ENCODE results near the gene MAPT. TPM values are rescaled to one million over a fixed set of nuclear protein-coding genes. Genes with fewer than 3 reads are reported as not detected.

The MAPT gene
- total RNA-seq, 3 donors from 2014 or later (not counting 1 experiment from before 2014, with no cell fraction given): 0.14 to 1.3 (median 0.58) TPM

DNA sequence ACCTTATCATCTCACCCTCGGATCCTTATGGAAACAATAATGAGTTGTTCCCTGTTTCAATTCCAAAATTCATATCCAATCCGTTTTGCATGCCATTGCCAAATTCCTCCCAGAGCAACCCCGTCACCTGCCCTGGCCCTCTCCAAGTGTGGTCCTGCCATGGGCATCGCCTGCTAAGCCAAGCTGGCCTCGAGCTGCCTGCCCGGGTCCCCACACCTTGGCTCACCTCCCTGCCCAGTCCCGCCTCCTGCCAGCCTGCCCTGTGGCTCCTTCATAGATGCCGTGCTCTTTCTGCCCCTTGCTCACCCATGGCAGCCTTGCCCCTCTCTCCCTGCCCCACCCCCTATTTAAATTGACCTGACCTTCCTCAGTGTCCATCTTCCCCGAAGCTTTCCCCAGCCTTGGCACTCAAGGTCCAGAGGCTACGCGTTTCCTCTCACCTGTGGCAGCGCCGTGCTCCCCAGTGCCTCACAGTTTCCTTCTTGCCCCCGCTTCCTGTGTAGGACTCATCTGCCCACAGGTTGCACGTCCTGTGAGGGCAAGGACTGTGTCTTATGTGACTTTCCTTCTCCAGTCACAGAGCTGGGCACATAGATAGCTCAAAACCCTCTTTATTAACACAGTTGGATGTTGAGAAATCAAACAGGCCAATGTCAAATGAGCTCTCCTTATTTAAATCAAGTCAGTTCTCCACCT, 12.7 kb downstream of the MAPT start:
- Mint-ChIP-seq H3K27me3 (ENCODE audit: low read depth in 2 of 2) (peaks cover 12 to 25% of the 10 kb centered on the region in 2 donors), H3K27ac (no peak overlapping the region), H3K4me1 (peaks cover 0 to 6% of the 10 kb centered on the region in 2 donors), H3K36me3 (peaks cover 3% of the 10 kb centered on the region), H3K9me3 (peaks cover 0 to 1% of the 10 kb centered on the region in 2 donors), H3K4me3 (no peak overlapping the region)
- ATAC-seq (no peak), DNase-seq (no peak)
- Histone ChIP-seq H3K4me1 (ENCODE audit: control insufficient read depth, insufficient read depth, low read length) (no peaks in the 10 kb centered on the region), H3K9me3 (ENCODE audit: control insufficient read depth, insufficient read depth, low read length) (no peaks in the 10 kb centered on the region), H3K36me3 (ENCODE audit: control insufficient read depth, insufficient read depth, low read length) (no peaks in the 10 kb centered on the region), H3K27ac (ENCODE audit: low read length) (no peak overlapping the region), H3K27me3 (ENCODE audit: control insufficient read depth, insufficient read depth, low read length) (no peaks in the 10 kb centered on the region), H3K4me3 (ENCODE audit: low read length) (no peak overlapping the region)
- intact Hi-C loops (cut with micrococcal nuclease): no loop called here
- TF ChIP-seq, protein P1, sequence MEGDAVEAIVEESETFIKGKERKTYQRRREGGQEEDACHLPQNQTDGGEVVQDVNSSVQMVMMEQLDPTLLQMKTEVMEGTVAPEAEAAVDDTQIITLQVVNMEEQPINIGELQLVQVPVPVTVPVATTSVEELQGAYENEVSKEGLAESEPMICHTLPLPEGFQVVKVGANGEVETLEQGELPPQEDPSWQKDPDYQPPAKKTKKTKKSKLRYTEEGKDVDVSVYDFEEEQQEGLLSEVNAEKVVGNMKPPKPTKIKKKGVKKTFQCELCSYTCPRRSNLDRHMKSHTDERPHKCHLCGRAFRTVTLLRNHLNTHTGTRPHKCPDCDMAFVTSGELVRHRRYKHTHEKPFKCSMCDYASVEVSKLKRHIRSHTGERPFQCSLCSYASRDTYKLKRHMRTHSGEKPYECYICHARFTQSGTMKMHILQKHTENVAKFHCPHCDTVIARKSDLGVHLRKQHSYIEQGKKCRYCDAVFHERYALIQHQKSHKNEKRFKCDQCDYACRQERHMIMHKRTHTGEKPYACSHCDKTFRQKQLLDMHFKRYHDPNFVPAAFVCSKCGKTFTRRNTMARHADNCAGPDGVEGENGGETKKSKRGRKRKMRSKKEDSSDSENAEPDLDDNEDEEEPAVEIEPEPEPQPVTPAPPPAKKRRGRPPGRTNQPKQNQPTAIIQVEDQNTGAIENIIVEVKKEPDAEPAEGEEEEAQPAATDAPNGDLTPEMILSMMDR (IDR thresholded peaks at IDR 0.05): no peak
- 74% methylated on average over 15 of the region's 15 CpGs for WGBS (ENCODE audit: insufficient coverage)

DNA sequence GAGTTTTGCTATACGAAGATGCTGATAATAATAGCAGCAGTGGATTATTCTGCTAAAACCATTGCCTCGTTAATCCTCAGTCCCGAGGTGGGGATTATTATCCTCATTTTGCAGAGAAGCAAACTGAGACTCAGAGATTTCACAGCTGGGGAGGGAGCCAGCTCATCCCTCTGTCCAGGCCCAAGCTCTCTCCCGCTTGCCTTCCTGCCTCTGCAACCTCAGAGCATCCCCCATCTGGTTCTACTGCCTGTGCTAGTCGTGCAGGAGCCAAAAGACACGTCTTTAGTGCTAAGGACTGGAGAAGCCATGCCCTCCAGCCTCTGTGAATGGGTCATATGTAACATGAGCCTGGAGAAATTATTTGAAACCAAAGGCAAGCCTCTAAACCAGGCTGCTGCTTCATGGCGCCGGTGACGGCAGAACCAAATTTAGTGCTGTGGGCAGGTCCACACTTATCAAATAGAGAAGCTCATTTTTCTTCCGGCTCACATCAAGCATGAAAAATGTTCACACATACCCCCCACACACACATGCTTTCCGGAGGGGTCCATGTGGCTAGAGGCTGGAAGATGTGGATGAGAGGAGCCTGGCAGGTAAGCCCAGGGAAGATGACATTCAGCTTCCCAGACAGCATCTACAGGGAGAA, 13.5 kb downstream of the MAPT start:
- 78% methylated on average over 9 of the region's 11 CpGs for WGBS (ENCODE audit: insufficient coverage)
- peaks cover 0 to 6% of the 10 kb centered on the region in 2 donors for H3K4me1 Mint-ChIP-seq
- Histone ChIP-seq H3K4me3 (ENCODE audit: low read length) (no peak overlapping the region), H3K9me3 (ENCODE audit: control insufficient read depth, insufficient read depth, low read length) (no peaks in the 10 kb centered on the region), H3K36me3 (ENCODE audit: control insufficient read depth, insufficient read depth, low read length) (no peaks in the 10 kb centered on the region), H3K27me3 (ENCODE audit: control insufficient read depth, insufficient read depth, low read length) (no peaks in the 10 kb centered on the region), H3K27ac (ENCODE audit: low read length) (no peak overlapping the region), H3K4me1 (ENCODE audit: control insufficient read depth, insufficient read depth, low read length) (no peaks in the 10 kb centered on the region)
- H3K27ac Mint-ChIP-seq: no peak overlapping the region
- DNase-seq: no peak
- H3K36me3 Mint-ChIP-seq: peaks cover 7% of the 10 kb centered on the region
- intact Hi-C loops (cut with micrococcal nuclease): no loop called here
- TF ChIP-seq, protein P1 (IDR thresholded peaks at IDR 0.05): no peak
- H3K27me3 Mint-ChIP-seq (ENCODE audit: low read depth in 2 of 2): peaks cover 15 to 18% of the 10 kb centered on the region in 2 donors
- no peak overlapping the region for H3K4me3 Mint-ChIP-seq
- ATAC-seq: no peak
- H3K9me3 Mint-ChIP-seq: peaks cover 2 to 4% of the 10 kb centered on the region in 2 donors

DNA sequence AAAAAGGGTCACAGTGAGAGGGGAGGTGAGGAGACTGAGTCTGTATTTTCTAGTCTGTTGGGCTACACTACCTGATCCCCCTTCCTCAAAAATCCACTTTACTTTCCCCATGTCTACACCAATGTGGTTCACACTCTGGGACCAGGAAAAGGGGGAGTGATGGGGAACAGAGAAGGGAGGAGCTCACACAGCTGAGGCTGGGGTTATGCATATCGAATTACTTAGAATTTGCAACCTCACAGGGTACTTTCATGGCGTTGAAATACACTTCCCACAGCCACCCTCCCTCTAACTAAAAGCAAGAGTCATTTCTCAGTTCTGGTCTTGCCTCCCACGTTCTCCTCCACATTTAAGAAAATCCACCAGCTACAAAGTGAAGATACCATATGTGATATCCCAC, 14.1 kb downstream of the MAPT start:
- Mint-ChIP-seq H3K36me3 (peaks cover 7% of the 10 kb centered on the region), H3K27ac (no peak overlapping the region), H3K4me1 (peaks cover 0 to 6% of the 10 kb centered on the region in 2 donors), H3K9me3 (peaks cover 2 to 4% of the 10 kb centered on the region in 2 donors), H3K4me3 (no peak overlapping the region), H3K27me3 (ENCODE audit: low read depth in 2 of 2) (peaks cover 15 to 18% of the 10 kb centered on the region in 2 donors)
- Histone ChIP-seq H3K36me3 (ENCODE audit: control insufficient read depth, insufficient read depth, low read length) (no peaks in the 10 kb centered on the region), H3K4me3 (ENCODE audit: low read length) (no peak overlapping the region), H3K9me3 (ENCODE audit: control insufficient read depth, insufficient read depth, low read length) (no peaks in the 10 kb centered on the region), H3K27ac (ENCODE audit: low read length) (no peak overlapping the region), H3K4me1 (ENCODE audit: control insufficient read depth, insufficient read depth, low read length) (no peaks in the 10 kb centered on the region), H3K27me3 (ENCODE audit: control insufficient read depth, insufficient read depth, low read length) (no peaks in the 10 kb centered on the region)
- intact Hi-C loops (cut with micrococcal nuclease): no loop called here
- ATAC-seq (no peak), DNase-seq (no peak)
- TF ChIP-seq, protein P1 (IDR thresholded peaks at IDR 0.05): no peak
- WGBS (ENCODE audit: insufficient coverage): 35% methylated on average over 3 of the region's 3 CpGs

Measured in natural killer cell (primary cell).